ENCODE data around the gene SELPLG.
"Not testable (repeated sequence)": the region's sequence is repeated elsewhere in the genome, so short reads cannot be mapped to it uniquely, and the experiment has no call there.

Gene SELPLG

GRCh38 chr12:108586306-108586705, 47.4 kb downstream of the SELPLG start:
- DNase-seq = no peak

DNA sequence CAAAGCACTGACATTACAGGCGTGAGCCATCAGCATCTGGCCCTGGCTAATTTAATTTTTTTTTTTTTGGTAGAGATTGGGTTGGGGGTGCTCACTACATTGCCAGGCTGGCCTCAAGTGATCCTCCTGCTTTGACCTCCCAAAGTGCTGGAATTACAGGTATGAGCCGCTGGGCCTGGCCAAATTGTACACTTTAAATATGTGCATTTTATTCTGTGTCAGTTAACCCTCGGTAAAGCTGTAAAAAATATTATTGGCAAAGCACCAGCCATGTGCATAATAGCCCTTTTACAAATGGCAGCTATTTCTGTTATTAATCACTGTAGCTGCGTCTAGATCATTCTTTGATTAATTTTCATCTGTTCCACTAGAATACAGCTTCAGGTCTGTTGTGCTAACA, 47.8 kb downstream of the SELPLG start:
- peak; percentile 63 for DNase-seq

DNA sequence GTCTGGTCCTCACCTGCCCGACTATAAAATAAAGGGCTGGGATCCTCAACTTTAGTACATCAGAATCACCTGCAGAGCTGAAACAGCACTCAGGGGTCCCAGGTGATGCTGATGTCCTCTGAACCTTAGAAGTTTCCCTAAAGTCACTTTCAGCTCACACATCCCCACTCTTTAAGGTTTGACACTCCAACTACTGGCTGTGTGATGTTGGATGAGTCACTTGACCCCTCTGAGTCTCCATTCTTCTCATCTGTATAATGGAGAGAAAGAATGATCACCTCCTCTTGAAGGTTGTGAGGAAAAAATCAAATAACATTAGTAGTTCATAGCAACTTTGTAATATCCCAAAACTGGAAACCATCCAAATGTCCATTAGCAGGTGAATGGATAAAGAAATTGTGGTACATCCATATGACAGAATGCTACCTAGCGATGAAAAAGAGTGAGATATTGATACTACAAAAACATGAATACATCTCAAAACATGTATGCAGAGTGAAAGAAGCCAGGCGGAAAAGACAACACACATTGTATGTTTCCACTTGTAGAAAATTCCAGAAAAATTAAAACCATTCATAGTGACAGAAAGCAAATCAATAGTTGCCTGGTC, 49.1 kb downstream of the SELPLG start:
- DNase-seq = no peak

GRCh38 chr12:108583991-108584390, 49.7 kb downstream of the SELPLG start:
- DNase-seq = no peak

DNA sequence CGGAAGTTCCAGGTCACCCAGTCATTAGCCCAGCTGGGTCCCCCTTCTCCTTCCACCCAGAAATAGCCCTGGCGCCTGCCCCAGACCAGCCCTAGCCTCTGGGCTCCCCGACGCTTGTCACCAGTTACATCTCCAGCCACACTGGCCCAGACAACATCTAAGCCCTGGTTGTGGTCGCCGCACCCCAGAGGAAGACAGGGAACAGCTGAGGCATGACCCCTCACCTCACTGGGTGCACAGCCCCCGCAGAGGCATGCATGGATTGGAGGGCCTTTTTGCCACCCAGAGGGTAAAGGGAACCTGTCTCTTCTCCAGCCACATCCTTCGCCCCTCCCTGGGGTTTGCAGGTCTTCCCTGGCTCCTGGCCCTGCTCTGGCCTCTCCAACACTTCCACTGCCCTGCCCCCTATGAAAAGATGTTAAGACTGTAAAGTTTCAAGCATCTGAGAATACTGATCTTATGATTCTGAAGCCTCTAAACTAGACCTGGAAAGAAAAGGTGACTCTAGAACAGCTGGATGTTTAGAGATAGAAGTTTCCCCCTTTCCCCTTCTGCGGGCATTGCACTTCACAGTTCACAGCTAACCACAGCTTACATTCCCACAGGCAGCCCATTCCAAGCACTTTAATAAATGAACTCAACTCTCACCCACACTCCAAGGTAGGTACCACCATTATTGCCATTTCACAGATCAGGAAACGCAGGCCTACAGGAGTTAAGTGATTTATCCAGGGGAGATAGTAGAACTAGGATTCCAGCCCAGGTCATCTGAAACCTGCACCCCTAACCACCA, 50.5 kb downstream of the SELPLG start:
- DNase-seq = no peak

- no peak for DNase-seq
These were observed 51.2 kb downstream of the SELPLG start for GRCh38 chr12:108582509-108582908.

GRCh38 chr12:108581311-108582227, 52.1 kb downstream of the SELPLG start:
- DNase-seq = no peak

- DNase-seq = no peak
These were observed 53.2 kb downstream of the SELPLG start for GRCh38 chr12:108580531-108580930.

- DNase-seq = no peak
These were observed 54.9 kb downstream of the SELPLG start for GRCh38 chr12:108578813-108579212.

DNA sequence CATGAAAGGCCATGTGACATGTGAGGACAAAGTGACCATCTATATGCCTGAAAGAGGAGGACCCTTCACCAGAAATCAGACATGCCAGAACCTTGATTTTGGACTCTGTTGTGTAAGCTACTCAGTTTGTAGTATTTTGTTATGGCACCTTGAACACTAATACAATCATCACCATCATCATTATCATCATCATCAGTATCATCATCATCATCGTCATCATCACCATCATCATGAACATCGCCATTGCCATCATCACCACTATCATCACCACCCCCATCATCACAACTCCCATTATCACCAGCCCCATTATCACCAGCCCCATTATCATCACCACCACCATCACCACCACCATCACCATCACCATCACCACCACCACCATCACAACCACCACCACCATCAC, 55.4 kb downstream of the SELPLG start:
- no peak for DNase-seq

GRCh38 chr12:108577458-108577857, 56.2 kb downstream of the SELPLG start:
- no peak for DNase-seq

DNA sequence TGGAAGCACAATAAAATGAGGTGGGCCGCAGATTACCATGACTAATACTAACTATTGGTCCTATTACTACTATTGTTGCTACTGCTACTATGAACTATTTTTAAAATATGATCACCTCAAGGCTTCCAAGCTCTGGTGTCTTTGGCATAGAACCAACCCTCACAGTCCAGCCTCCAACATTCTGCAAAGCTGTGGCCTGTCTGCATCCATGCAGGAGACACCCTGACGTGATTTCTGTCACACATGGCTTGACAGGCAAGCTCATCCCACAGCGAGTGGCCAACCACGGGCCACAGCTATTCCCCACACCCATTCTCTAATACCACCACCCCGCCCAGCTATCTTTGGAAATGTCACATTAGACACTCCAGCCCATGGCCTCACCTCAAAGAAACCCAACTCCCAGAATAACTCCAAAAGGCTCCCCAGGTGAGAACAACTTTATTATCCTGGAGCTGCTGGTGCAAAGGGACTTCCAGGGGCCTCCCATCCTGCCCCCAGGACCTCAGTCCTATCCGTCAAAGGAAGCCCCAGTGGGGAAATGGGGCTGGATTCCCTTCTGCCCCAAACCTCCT, 56.9 kb downstream of the SELPLG start:
- DNase-seq = peak; percentile 78

GRCh38 chr12:108575199-108575912, 58.3 kb downstream of the SELPLG start:
- no peak for DNase-seq

DNA sequence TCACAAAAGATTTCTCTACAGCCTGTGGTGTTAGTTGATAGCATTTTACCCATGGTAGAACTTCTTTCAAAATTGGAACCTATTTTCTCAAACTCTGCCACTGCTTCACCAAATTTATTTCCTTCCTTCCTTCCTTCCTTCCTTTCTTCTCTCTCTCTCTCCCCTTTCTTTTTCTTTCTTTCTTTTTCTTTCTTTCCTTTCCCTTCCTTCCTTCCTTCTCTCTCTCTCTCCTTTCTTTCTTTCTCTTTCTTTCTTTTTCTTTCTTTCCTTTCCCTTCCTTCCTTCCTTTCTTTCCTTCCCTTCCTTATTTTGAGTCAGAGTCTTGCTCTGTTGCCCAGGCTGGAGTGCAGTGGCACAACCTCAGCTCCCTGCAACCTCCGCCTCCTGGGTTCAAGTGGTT, 59.4 kb downstream of the SELPLG start:
- not testable (repeated sequence) for DNase-seq

DNA sequence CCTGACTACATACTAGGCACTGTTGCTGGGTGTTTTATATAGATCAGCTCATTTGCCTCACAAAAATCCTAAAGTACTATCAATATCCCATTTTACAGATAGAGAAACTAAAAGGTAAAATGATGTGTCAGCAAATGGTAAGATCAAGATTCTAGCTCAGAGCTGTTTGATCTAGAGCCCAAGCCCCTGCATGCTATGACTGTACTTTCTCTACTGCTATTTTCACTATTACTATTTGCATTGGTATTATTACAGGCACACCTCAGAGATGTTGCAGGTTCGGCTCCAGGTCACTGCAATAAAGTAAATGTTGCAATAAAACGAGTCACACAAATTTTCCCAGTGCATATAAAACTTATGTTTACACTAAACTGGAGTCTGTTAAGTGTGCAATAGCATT, 60.4 kb downstream of the SELPLG start:
- no peak for DNase-seq

DNA sequence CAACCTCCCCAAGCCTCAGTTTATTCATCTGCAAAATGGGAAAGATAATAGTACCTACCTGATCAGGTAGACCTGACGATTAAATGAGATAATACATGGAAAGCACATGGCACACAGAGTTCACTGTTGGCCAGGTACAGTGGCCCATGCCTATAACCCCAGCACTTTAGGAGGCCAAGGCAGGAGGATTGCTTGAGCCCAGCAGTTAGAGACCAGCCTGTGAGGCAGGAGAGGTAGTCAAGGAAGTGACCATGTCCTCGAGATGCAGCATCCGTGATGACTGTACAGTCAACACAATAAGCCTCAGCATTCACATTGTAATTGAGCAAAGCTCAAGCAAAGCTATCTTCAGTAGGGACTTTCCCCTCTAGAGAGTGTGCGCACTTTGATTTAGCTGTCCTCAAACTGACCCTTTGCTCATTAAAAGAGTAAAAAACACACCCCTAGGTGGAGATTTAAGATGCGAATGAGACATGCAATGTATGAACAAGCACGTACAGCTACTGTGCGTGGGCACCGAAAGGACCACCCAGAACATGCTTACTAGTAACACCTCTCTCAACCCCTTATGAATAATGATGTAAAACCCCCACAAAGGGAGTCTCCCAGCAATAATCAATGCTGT, 61.4 kb downstream of the SELPLG start:
- DNase-seq = no peak
